Activated CD4-positive, alpha-beta T cell treated with anti-CD3 and anti-CD28 coated beads, Interleukin-2, Interleukin-4, amounts not matched to agents 100 ng/mL and 50 ng/mL, durations not matched to agents 16 hours and 8 hours (primary cell): ENCODE measurements around the gene FAM3A.

Experiments used
- DNase-seq: peaks from one replicate; pipeline ENCODE4 v3.0.0-alpha.2; 2020; ENCODE audit warnings: low spot score

FAM3A gene

DNA sequence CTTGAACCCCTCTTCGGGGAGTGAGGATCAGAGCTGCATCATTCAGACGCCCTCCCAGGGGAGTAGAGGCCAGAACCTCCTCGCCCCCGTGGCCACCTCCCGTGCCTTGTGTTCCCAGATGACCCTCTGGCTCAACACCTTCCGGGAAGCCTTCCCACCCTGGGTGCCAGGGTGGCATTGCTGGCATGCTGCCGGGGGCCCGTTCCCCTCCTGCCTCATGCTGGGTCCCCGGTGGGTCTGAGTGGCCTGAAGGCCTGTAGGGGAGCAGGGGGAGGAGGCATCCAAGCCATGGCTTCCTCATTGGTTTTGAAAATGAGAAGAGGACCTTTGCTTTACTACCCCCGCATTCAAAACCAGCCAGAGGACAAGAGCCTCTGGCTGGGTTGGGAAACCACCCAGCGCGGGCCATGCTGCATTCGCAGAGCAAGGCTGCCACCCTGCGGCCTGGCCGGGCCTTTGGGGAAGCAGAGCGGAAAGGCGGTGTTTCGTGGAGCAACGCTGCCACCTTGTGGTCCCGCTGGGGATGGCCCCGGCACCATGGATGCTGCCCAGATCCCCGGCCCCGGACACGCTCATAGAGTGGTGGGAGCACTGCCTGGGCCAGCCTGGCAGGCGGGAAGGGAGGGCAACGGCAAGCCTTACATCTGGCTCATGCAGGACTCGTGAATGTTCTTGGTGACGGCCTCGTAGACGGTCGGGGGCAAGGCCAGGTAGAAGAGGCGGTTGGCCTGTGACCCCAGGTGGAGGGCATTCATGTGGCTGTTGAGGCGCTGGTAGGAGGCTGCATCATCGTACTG lies 18.7 kb upstream of the FAM3A start:
- peak; percentile 93 for DNase-seq

DNA sequence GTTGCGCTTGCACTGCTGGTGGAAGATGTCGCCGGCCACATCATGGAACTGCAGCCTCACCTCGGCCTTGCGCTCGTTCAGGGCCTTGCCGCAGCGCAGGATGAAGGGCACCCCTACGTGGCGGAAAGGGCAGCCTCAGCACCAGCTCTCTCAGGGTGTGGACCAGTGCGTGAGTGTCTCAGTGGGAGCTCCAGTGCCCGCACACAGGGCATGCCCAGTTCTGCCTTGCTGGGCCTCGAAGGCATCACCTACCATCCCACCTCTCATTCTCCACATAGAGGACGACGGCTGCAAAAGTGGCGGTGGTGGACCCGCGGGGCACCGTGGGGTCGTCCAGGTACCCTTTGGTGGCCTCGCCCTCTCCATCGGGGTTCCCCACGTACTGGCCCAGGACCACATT lies 16.7 kb upstream of the FAM3A start:
- DNase-seq = no peak

DNA sequence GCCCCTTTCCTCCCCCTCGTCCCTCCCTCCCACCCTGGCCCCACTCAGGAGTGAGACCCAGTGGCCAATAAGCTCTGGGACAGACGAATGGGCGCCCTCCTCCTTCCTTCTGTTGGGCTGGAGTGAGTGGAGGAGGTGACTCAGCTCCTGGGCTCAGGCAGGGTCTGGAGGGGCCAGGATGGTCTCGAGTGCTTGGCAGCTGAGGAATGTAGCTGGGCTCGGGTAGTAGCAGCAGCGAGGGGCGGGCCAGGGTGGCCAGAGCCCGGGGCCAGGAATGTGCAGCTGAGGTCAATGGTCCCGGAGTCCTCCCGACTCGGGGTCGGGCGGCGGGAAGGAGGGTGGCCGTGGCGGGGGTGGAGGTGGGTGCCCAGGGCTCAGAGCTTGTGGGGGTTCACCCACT lies 15.6 kb upstream of the FAM3A start:
- no peak for DNase-seq

- no peak for DNase-seq
Observed at GRCh38 chrX:154530286-154530685, 14.3 kb upstream of the FAM3A start.

DNA sequence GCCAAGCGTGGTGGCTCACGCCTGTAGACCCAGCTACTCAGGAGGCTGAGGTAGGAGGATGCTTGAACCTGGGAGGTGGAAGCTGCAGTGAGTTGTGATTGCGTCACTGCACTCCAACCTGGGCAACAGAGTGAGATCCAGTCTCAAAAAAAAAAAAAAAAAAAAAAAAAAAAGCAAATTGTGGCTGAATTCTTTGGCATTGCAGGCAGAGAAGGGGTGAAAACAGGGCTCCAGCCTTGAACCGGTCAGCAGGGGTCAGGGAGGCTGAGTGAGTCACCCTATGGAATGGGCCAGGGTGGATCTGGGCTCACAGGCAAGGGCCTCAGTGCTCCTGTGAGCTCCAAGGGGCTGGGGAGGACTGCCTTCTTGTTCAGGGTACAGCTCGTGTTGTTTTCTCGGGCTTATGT lies 13.2 kb upstream of the FAM3A start:
- no peak for DNase-seq

DNA sequence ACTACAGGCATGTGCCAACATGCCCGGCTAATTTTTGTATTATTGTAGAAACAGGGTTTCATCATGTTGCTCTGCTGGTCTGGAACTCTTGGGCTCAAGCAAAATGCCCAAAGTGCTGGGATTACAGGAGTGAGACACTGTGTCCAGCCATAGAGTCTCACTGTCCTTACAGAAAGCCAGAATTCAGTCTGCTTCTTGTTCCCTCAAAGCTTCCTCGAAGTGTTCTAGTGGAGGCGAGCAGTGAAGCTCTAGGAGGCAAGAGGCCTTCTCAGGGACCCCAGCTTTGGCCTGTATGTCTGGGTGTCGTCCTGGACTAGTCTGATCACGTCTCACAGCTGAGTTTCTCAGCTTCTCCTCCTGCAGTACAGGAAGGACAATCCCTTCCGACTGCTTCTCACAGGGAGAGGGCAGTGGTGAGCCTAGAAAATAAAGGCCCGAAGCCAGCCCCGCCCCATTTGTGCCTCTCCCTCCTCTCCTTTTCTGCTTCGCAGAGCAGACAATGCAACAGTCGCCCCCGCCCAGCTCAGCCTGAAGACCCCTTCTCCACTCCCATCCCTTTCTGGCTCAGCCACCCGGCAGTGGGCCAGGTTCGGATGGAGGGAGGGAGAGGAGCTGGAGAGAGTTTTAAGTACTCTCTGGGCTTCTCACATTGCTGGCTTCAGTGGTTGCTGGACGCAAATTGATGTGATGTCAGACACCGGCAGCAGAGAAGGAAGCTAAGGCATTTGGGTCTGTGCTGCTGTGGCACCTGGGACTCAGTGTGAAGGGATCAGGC lies 11.1 kb upstream of the FAM3A start:
- peak; percentile 57 for DNase-seq

DNA sequence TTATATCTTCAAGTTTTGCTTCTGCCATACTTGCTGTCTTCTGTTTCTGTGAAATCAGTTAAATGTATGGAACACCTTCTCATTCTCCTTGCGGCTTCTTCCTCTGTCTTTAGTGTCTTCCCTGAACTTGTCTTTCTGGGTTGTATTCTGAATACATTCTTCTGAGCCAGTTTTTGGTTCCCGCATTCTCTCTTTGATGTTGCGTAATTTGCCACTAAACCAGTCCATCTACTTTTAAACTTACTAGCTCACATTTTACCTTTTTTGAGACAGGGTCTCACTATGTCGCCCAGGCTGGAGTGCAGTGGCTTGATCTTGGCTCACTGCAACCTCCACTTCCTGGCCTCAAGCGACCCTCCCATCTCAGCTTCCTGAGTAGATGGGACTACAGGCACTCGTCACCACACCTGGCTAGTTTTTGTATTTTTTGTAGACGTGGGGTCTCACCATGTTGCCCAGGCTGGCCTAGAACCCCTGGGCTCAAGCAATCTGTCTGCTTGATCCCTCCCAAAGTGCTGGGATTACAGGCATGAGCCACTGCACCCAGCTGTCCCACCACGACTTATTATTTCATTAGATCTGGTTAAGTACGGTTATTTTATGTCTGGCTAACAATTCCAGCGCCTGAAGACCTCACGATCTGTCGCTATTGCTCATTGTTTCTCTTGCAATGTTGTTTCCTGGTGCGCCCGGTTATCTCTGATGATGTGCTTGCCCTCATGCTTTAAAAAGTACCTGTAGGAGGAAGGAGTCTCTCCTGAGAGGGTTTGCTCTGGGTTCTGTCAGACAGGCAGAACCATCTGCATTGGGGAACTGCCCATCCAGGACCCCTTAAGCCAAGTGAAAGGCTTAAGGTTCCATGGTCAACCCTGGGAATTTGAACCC lies 9.8 kb upstream of the FAM3A start:
- DNase-seq = no peak

DNA sequence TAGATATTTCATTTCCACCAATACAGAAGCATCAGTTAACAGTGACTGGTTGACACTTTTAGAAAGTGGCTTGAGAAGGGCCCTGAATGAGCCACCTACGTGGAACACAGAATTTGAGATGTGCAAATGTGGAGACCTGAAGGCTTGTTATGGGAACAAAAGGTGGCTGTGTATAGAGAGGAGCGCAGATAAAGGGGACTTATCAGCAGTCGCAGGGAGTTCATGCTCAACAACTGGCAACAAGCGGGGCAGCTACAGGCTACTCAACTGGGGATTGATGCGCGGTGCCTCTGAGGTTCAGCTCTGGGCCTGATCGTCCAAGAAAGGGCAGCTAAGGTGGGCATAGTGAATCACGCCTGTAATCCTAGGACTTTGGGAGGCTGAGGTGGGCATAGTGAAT lies 3.4 kb upstream of the FAM3A start:
- no peak for DNase-seq

DNA sequence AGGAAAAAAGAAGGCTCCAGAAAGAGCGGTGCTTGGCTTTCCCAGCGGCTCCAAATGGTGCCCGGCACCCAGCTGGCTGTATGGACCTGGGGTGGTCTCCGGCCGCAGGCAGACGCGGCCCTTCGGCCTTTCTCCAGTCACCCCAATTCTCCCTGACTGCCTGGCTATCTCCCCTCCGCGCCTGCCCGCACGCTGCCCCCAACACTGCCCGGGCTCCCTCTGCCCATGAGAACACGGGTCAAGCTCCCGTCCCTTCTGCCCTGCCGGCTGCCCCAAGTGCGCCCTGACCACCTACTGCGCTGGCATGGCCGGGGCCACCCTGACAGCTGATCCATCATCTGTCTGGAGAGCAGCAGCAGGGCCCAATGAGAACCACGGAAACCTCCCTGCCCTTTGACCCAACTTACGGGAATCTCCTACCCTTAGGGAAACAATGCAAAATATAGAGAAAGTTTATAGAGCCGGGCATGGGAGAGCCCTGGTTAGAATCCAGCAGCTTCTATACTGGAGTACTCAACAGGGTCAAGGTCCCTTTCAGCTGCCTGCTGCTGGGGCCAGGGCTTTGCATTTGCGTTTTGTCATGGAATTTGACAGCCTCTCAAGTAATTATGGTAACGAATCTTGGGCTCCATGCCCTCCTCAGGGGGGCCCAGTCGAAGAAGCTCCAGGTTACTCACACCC lies 1.2 kb upstream of the FAM3A start:
- no peak for DNase-seq

- no peak for DNase-seq
Observed at GRCh38 chrX:154516656-154517100, 646 bp upstream of the FAM3A start.

- DNase-seq = no peak
Observed at GRCh38 chrX:154515090-154515965, 704 bp downstream of the FAM3A start.

DNA sequence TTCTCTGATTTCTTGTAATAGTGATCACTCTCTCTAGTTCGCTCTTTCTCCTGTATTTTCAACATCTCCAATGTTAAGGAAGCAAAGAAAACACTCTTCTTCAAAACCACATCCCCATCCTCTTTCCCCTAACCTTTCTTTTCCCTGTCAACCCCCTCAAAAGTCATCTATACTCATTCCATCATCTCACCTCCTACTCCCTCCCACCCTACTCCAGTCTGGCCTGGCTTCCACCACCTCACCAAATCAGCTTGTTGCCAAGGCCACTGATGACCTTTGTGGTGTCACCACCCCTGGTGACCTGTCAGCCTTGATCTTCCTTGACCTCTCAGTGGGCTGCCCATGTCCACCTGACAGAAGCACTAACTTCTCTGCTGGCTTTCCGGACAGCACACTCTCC lies 2.3 kb downstream of the FAM3A start:
- DNase-seq = no peak

DNA sequence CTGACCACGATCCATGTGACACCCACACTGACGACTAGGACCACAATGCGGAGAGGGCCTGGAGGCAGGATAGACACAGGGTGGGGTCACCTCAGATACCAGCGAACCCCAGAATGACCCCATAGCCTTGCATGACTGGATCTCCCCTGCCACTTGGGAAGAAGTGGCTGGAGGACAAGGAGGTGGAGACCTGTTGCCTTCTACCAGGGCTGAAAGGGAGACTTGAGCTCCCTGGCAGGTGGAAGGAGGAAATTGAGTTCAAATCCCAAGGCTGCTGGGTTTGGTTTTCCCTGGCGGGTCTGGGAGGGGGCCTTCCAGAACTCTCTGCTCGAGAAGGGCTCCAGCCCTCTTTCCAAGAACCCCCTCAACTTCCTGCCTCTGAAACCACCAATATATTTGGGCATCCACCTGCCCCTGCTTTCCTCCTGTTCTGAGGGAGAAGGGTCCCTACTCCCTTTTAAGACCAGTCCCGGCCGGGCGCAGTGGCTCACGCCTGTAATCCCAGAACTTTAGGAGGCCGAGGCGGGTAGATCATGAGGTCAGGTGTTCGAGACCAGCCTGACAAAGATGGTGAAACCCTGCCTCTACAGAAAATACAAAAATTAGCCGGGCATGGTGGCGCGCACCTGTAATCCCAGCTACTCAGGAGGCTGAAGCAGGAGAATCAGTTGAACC lies 3.0 kb downstream of the FAM3A start:
- no peak for DNase-seq

GRCh38 chrX:154511761-154512160 lies 4.3 kb downstream of the FAM3A start:
- no peak for DNase-seq

DNA sequence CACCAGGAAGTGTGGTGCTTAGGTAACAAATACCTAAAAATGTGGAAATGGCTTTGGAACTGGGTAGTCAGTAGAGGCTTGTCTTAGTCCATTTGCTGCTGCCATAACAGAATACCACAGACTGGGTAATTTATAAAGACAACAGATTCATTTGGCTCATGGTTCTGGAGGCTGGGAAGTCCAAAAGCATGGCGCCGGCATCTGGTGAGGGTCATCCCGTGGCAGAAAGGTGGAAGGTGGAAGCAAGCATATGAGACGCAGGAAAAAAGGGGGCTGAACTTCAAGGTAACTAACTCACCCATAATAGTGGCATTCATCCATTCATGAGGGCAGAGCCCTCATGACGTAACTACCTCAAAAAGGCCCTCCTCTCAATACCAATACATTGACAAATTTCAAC lies 6.6 kb downstream of the FAM3A start:
- DNase-seq = no peak

- no peak for DNase-seq
Observed at GRCh38 chrX:154508384-154508745, 7.7 kb downstream of the FAM3A start.

DNA sequence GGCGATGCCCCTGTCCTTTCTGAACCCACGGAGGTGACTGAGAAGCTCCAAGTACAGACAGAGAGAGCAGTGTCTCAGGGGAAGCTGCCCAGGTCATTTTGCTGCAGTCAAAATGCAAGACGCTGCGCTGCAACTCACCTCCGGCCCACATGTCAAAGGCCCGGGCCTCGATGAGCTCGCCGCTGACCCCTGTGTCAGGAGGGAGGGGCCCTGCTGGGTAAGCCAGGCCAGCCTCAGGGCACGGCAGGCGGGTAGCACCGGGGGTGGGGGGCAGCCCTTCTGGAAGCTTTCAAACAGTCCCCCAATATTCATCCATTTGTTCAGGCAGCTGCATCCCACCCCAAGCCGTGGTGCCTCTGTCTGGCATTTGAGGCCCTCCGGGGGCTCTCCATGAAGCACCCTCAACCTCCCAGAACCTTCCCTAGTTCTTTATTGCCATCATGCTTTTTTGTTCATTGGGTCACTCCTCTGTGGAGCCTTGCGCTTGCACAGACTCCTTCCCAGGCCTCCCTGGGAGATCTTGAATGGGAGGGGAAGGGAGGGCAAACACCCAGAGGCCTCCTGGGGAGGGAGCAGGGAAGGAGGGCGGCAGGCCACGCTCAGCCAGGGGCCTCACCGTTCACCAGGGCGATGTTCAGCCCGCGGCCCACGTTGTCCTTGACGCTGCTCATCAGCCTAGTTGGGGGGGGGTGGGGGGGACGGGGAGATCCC lies 8.2 kb downstream of the FAM3A start:
- no peak for DNase-seq

- no peak for DNase-seq
Observed at GRCh38 chrX:154506483-154507332, 9.3 kb downstream of the FAM3A start.

- DNase-seq = no peak
Observed at GRCh38 chrX:154505734-154506133, 10.3 kb downstream of the FAM3A start.
